Keratinocyte (primary cell): ENCODE data around the gene UBE2R2. TPM values are rescaled to one million over a fixed set of nuclear protein-coding genes. Genes with fewer than 3 reads are reported as not detected.
A peak's percentile ranks its signal among the peaks of the same experiment; 100 is the strongest.

Experiments used
- DNase-seq: peaks from one replicate; pipeline ENCODE4 v3.0.0-alpha.2; 2011; ENCODE audit warnings: low read depth, missing footprints, low spot score
- FAIRE-seq: peaks from 2 replicates; lab custom pipeline; 2011; peaks lifted over from hg19 to GRCh38; lab: Jason Lieb, UNC
- H2AFZ ChIP-seq: 2 replicates; pipeline ENCODE4 v1.6.0; 2012; ENCODE audit warnings: low read length, control low read depth, inconsistent platforms; ENCODE audit not compliant: control insufficient read depth
- H3K27ac ChIP-seq: 2 replicates; pipeline ENCODE4 v1.5.1; 2011; ENCODE audit warnings: low read length; ENCODE audit not compliant: control insufficient read depth, insufficient read depth
- H3K27me3 ChIP-seq: 3 replicates; pipeline ENCODE4 v1.6.0; 2011; ENCODE audit warnings: low read length; ENCODE audit not compliant: control insufficient read depth, insufficient read depth; ENCODE audit errors: extremely low read depth
- H3K36me3 ChIP-seq, 2 experiments: 2 replicates in 1 of 2; 3 replicates in 1 of 2; pipeline ENCODE4 v1.5.1; 2011; ENCODE audit warnings: low read length in 2 of 2, mild to moderate bottlenecking in 1 of 2; ENCODE audit not compliant: control insufficient read depth in 2 of 2, insufficient read depth in 2 of 2; ENCODE audit errors: extremely low read depth in 1 of 2
- H3K4me1 ChIP-seq: 3 replicates; pipeline ENCODE4 v1.5.1; 2011; ENCODE audit warnings: low read length; ENCODE audit not compliant: control insufficient read depth, insufficient read depth; ENCODE audit errors: extremely low read depth
- H3K4me2 ChIP-seq: 3 replicates; pipeline ENCODE4 v1.6.0; 2011; ENCODE audit warnings: low read depth, low read length; ENCODE audit not compliant: control insufficient read depth, insufficient read depth; ENCODE audit errors: extremely low read depth
- H3K4me3 ChIP-seq, 3 experiments: fragments of 200-600 bp in 1 of 3; sonication (generic) in 1 of 3; 2 replicates in 2 of 3; 3 replicates in 1 of 3; pipeline ENCODE4 v1.5.1; 2011 to 2016; ENCODE audit warnings: low read length in 3 of 3, mild to moderate bottlenecking in 3 of 3, control low read depth in 2 of 3, inconsistent platforms in 1 of 3, low read depth in 1 of 3, mixed read lengths in 1 of 3, mixed run types in 1 of 3, moderate library complexity in 1 of 3; ENCODE audit not compliant: control insufficient read depth in 2 of 3, insufficient read depth in 2 of 3; ENCODE audit errors: extremely low read depth in 1 of 3
- H3K79me2 ChIP-seq: 2 replicates; pipeline ENCODE4 v1.6.0; 2012; ENCODE audit warnings: low read length; ENCODE audit not compliant: control insufficient read depth, insufficient read depth
- H3K9ac ChIP-seq: 3 replicates; pipeline ENCODE4 v1.6.0; 2011; ENCODE audit warnings: low read length; ENCODE audit not compliant: control insufficient read depth, insufficient read depth; ENCODE audit errors: extremely low read depth
- H3K9me1 ChIP-seq: 3 replicates; pipeline ENCODE4 v1.6.0; 2011; ENCODE audit warnings: low read length; ENCODE audit not compliant: control insufficient read depth, insufficient read depth; ENCODE audit errors: extremely low read depth
- H3K9me3 ChIP-seq: 2 replicates; pipeline ENCODE4 v1.5.1; 2012; ENCODE audit warnings: low read depth, low read length; ENCODE audit not compliant: control insufficient read depth
- H4K20me1 ChIP-seq: 3 replicates; pipeline ENCODE4 v1.6.0; 2011; ENCODE audit warnings: low read length; ENCODE audit not compliant: control insufficient read depth, insufficient read depth; ENCODE audit errors: extremely low read depth
- CTCF ChIP-seq, 3 experiments: IDR thresholded peaks in 1 of 3; conservative IDR thresholded peaks in 1 of 3; optimal IDR thresholded peaks in 1 of 3; 2 replicates in 2 of 3; 3 replicates in 1 of 3; pipeline versions ENCODE3 to v1.5.1; 2011; ENCODE audit warnings: low read length in 3 of 3, mild to moderate bottlenecking in 3 of 3, moderate library complexity in 2 of 3, control low read depth in 1 of 3, inconsistent platforms in 1 of 3; ENCODE audit not compliant: insufficient read depth in 2 of 3; ENCODE audit errors: extremely low read depth in 1 of 3
- EZH2 ChIP-seq: IDR thresholded peaks from one replicate; pipeline ENCODE4 v1.6.1; 2012; ENCODE audit warnings: inconsistent platforms, mild to moderate bottlenecking, low read length, moderate library complexity
- dilution Hi-C: fragments of 300-500 bp; cut with MboI; formaldehyde crosslinking; loops from one replicate; pipeline ENCODE4 v1.7.0; 2020; ENCODE audit warnings: low sequenced_read_pairs; ENCODE audit not compliant: extremely low pct_ligation_motif_present
- polyA plus RNA-seq, 5 experiments: library from polyadenylated mRNA; depleted of rRNA in 3 of 5; stranded (reverse) in 3 of 5; stranded (forward) in 1 of 5; unstranded in 1 of 5; fragments of >200 nt; gene quantifications; 1 replicate in 1 of 5; 2 replicates in 3 of 5; 3 replicates in 1 of 5; pipeline versions ENCODE4 v1.2.1 to v1.2.3, GENCODE V29; 2011 to 2012; ENCODE audit warnings: missing spikeins in 2 of 5, low read depth in 1 of 5, low replicate concordance in 1 of 5

The UBE2R2 gene
- polyA plus RNA-seq, 1 donor (not counting 4 experiments of a cell fraction or from before 2014, with no cell fraction given): 20.5 TPM

GRCh38 chr9:33934188-33934878 lies 117.4 kb downstream of the UBE2R2 start:
- FAIRE-seq: no peak
- Histone ChIP-seq H3K4me2 (no peak overlapping the region), H3K36me3 (peaks cover 35 to 49% of the 10 kb centered on the region in 2 experiments), H4K20me1 (no peaks in the 10 kb centered on the region), H3K9me3 (no peaks in the 10 kb centered on the region), H3K27me3 (no peaks in the 10 kb centered on the region), H3K4me3 (no peak overlapping the region), H3K4me1 (no peaks in the 10 kb centered on the region), H2AFZ (no peak overlapping the region), H3K9me1 (no peaks in the 10 kb centered on the region), H3K27ac (no peak overlapping the region), H3K79me2 (peaks cover 4% of the 10 kb centered on the region), H3K9ac (no peak overlapping the region)
- no peak for DNase-seq
- TF ChIP-seq CTCF (optimal IDR thresholded peaks at IDR 0.05 in 1 of 3, IDR thresholded peaks at IDR 0.05 in 1 of 3, conservative IDR thresholded peaks at IDR 0.05 in 1 of 3; ENCODE audit: extremely low read depth in 1 of 3, insufficient read depth in 2 of 3, low read length in 3 of 3): no peak
- TF ChIP-seq EZH2: no peak
- dilution Hi-C loops: no loop called here

- dilution Hi-C loops: no loop called here
- no peaks in the 10 kb centered on the region for H3K9me3 ChIP-seq
- no peaks in the 10 kb centered on the region for H3K9me1 ChIP-seq
- peaks cover 25 to 27% of the 10 kb centered on the region in 2 experiments for H3K36me3 ChIP-seq
- no peaks in the 10 kb centered on the region for H3K27me3 ChIP-seq
- FAIRE-seq: peak; percentile 13
- H3K9ac ChIP-seq: no peak overlapping the region
- H3K4me2 ChIP-seq: no peak overlapping the region
- no peak overlapping the region for H3K27ac ChIP-seq
- H2AFZ ChIP-seq: no peak overlapping the region
- H3K4me3 ChIP-seq: no peak overlapping the region
- no peaks in the 10 kb centered on the region for H3K4me1 ChIP-seq
- no peak for DNase-seq
- TF ChIP-seq EZH2 (no peak), CTCF (optimal IDR thresholded peaks at IDR 0.05 in 1 of 3, IDR thresholded peaks at IDR 0.05 in 1 of 3, conservative IDR thresholded peaks at IDR 0.05 in 1 of 3; ENCODE audit: extremely low read depth in 1 of 3, insufficient read depth in 2 of 3, low read length in 3 of 3) (no peak)
- H4K20me1 ChIP-seq: no peaks in the 10 kb centered on the region
- H3K79me2 ChIP-seq: peaks cover 2% of the 10 kb centered on the region
Measured at GRCh38 chr9:33939924-33940874, 123.2 kb downstream of the UBE2R2 start.
